Measurements from ENCODE around the gene RER1. TPM values are rescaled to one million over a fixed set of nuclear protein-coding genes. Genes with fewer than 3 reads are reported as not detected.
A peak's percentile ranks its signal among the peaks of the same experiment; 100 is the strongest.

Gene RER1
- total RNA-seq, 1 donor = 98.1 TPM

- TF ChIP-seq CTCF (IDR thresholded peaks at IDR 0.05; ENCODE audit: insufficient read depth, low read length) = no peak
- no peak for DNase-seq (ENCODE audit: low read depth)
- H3K4me3 ChIP-seq (ENCODE audit: low read depth, low read length) = no peak overlapping the region
Measured at GRCh38 chr1:2408859-2409276, 17.2 kb downstream of the RER1 start.

GRCh38 chr1:2409745-2410144, 18.1 kb downstream of the RER1 start:
- H3K4me3 ChIP-seq (ENCODE audit: low read depth, low read length) = no peak overlapping the region
- no peak for TF ChIP-seq CTCF (IDR thresholded peaks at IDR 0.05; ENCODE audit: insufficient read depth, low read length)
- no peak for DNase-seq (ENCODE audit: low read depth)

- no peak for TF ChIP-seq CTCF (IDR thresholded peaks at IDR 0.05; ENCODE audit: insufficient read depth, low read length)
- no peak for DNase-seq (ENCODE audit: low read depth)
- peak overlapping the region; percentile 90 for H3K4me3 ChIP-seq (ENCODE audit: low read depth, low read length)
Measured at GRCh38 chr1:2411801-2412394, 20.3 kb downstream of the RER1 start.

GRCh38 chr1:2412395-2412772, 20.7 kb downstream of the RER1 start, which contains the start of gene PEX10:
Gene PEX10, minus strand, starts transcription at chr1:2412564. Its CDS starts 62 bp downstream, at chr1:2412502.
- TF ChIP-seq CTCF (IDR thresholded peaks at IDR 0.05; ENCODE audit: insufficient read depth, low read length) = no peak
- peak; percentile 89 for DNase-seq (ENCODE audit: low read depth)
- H3K4me3 ChIP-seq (ENCODE audit: low read depth, low read length) = peak within 1 kb of the TSS; percentile 90

GRCh38 chr1:2412773-2413494, 21.3 kb downstream of the RER1 start:
- DNase-seq (ENCODE audit: low read depth) = peak; percentile 40
- H3K4me3 ChIP-seq (ENCODE audit: low read depth, low read length) = peak overlapping the region; percentile 86
- peak; percentile 1 for TF ChIP-seq CTCF (IDR thresholded peaks at IDR 0.05; ENCODE audit: insufficient read depth, low read length)

- DNase-seq (ENCODE audit: low read depth) = no peak
- no peak for TF ChIP-seq CTCF (IDR thresholded peaks at IDR 0.05; ENCODE audit: insufficient read depth, low read length)
- H3K4me3 ChIP-seq (ENCODE audit: low read depth, low read length) = peak overlapping the region; percentile 86
Measured at GRCh38 chr1:2413495-2414296, 22.1 kb downstream of the RER1 start.
